WI38 (cell line): ENCODE results near the gene ZBTB7C.

ENCODE experiments used
- H3K4me3 ChIP-seq: 2 replicates; pipeline ENCODE4 v1.5.1; 2011; ENCODE audit warnings: low read depth, mild to moderate bottlenecking, control low read depth, low read length
- CTCF ChIP-seq: IDR thresholded peaks from 2 replicates; pipeline ENCODE4 v1.5.1; 2012; ENCODE audit warnings: low read depth, mild to moderate bottlenecking, control low read depth, low read length

Gene ZBTB7C

GRCh38 chr18:48316177-48316576 is 93.0 kb downstream of the ZBTB7C start:
- H3K4me3 ChIP-seq: no peak overlapping the region
- TF ChIP-seq CTCF: no peak

DNA sequence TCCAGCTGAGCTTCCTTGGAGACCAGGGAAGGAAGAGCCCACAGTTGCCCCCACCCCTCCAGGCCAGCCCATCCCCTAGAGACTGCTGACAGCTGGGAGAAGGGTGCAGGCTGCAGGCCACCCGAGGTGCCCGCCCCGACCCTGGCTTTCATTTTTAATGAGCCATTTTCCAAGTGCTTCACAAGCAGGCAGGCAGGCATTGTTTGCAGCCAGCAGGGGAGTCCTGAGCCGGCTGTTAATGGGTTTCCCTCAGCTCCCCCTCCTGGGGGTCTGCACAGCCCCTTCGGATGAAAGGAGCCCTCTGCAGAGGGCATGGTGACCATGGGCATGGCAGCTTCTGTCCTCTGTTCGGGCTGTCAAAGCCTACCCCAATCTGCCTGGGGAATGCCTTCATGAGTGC is 94.5 kb downstream of the ZBTB7C start:
- TF ChIP-seq CTCF: no peak
- no peak overlapping the region for H3K4me3 ChIP-seq

DNA sequence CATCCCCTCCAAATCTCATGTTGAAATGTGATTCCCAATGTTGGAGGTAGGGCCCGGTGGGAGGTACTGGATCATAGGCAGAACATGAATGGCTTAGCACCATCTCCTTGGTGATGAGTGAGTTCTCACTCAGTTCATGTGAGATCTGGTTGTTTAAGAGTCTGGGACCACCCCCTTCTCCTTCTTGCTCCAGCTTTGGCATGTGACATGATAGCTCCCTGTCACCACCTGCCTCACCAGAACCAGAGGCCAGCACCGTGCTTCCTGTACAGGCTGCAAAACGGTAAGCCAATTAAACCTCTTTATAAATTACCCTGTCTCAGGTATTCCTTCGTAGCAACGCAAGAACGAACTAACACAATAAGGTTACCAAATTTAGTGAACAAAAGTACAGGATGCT is 95.4 kb downstream of the ZBTB7C start:
- TF ChIP-seq CTCF: no peak
- H3K4me3 ChIP-seq: no peak overlapping the region

- no peak overlapping the region for H3K4me3 ChIP-seq
- TF ChIP-seq CTCF: no peak
Observed at GRCh38 chr18:48312066-48312465, 97.1 kb downstream of the ZBTB7C start.

GRCh38 chr18:48310999-48311398 is 98.2 kb downstream of the ZBTB7C start:
- no peak for TF ChIP-seq CTCF
- no peak overlapping the region for H3K4me3 ChIP-seq

DNA sequence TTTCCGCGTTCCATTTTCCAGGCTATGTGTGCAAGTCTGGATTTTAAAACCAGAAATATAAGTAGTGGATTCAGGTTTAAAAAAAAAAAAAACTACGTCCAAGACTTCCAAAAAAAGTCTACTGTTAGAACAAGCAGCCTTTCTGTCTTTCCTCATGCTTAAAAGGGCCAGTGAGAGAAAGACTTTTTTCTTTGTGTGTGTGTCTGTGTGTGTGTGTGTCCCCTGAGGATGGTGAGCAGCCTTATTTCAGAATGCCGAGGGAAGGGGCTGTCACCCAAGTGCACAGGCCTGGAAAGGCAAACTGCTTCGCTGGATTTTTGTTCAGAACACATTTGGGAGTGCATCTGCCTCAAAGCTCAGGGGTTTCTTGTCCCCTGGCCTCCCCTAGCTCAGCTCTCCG is 98.8 kb downstream of the ZBTB7C start:
- H3K4me3 ChIP-seq: no peak overlapping the region
- TF ChIP-seq CTCF: no peak

DNA sequence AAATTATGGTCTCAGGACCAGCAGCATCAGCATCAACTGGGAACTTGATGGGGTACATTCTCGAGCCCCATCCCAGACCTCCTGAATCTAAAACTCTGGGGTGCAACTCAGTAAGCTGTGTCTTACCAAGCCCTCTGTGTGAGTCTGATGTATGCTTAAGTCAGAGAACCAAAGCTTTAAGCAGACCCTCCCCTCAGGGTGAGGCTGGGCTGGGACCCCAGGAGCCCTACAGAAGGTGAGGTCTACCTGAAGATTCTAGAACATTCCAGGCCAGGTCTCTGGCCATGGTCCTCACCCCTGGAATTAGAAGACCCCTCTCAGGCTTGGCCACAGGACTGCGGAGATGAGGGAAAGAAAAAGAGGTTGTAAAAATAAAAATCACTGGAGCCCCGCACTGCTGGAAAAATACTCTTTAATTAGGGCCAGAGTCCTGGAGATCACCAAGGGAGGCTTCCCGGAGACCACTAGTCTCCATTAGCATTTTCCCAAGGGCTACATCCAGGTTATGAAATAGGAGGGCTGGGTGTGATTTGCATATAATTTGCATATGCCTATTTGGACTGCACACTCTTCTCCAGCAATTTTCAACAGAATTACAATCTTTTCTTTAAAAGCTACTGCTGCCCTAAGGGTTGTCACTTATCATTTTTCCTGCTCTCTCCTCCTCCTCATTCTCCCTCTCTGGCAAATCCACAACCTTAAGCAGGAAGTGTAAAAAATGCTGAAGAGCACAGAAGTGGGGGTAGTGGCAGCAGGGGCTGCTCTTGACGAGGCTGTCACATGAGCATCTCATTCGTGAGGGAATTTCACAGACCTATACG is 100.2 kb downstream of the ZBTB7C start:
- TF ChIP-seq CTCF: no peak
- H3K4me3 ChIP-seq: no peak overlapping the region
